Stimulated activated CD4-positive, alpha-beta T cell treated with anti-CD3 and anti-CD28 coated beads, Interleukin-1b, Interleukin-23, amount 100 ng/mL, for 1 hour (primary cell): ENCODE measurements around the gene TTLL6.
"Not testable (repeated sequence)": the region's sequence is repeated elsewhere in the genome, so short reads cannot be mapped to it uniquely, and the experiment has no call there.

Experiments used
- DNase-seq, 2 donors: peaks; one replicate each; pipeline ENCODE4 v3.0.0-alpha.2; 2020; ENCODE audit warnings: low read depth in 2 of 2

The TTLL6 gene

DNA sequence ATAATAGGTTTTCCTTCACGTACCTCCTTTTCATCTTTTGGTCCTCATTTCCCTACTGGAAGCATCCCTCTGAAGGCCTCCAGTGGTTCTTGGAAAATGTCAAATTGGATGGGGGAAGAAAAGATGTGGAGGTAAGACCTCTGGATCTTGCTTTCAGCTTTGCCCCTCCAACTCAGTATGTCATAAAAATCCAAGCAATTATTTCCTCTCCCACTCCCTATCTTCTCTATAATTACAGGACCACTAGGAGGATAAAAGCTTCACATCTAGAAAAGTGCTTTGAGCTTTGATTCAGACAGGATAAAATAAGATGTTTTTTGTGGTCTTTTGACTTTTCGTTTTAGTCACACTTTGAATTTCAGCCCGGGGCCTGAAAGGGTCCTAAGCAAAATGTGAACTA, 1.7 kb downstream of the TTLL6 start:
- DNase-seq: no peak

DNA sequence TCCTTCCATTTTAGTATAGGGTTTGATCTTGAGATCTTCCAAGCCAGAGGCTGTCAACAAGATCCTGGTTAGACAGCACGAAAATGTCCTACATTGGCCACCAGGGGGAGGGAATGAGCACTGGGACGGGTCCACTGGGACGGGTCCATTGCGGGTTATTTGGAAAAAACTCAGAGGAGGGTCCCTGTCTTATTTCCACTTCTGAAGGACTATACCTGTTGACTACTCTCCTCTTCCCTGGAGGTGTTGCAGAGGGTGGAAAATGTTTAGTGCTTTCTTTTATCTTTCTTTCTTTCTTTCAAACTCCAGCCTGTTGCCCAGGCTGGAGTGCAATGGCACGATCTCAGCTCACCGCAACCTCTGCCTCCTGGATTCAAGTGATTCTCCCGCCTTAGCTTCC, 2.5 kb downstream of the TTLL6 start:
- DNase-seq: peak; percentile 23 to 25

DNA sequence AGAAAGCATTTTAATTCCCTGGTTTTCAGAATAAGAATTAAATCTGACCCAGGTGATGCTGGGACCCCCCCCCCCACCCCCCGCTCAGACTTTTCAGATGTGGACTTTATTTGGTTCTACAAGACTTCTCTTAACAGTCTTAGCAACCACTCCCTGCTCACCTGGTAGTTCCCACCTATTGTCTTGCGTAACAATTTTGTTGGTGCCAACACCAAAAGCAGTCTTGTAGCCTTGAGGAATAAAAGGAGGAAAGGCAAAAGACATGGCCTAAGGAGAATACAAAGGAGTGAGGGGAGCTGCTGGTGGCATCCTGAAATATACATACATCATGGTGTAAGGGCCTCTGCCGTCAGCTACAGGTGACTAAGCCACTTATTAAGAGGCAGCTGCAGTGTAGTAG, 5.0 kb downstream of the TTLL6 start:
- DNase-seq: no peak

DNA sequence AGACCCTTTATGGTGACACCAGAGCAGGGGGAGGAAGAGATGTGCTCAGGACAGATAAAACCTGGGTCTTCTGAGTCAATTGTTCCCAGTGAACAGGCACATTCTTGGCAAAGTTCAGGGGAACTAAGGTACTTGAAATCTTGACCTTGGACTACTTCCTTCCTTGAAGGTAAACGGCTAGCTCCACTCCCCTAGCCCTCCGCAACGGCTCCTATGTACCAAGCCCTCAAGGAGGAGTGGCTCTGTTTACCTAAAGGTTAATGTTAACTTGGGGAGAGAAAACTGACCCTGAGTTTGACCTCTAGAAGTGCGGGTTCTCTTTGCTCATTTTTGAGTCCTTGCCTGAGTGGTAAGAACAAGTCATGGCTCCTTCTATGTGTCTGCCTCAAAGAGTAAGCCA, 7.8 kb downstream of the TTLL6 start:
- no peak for DNase-seq

DNA sequence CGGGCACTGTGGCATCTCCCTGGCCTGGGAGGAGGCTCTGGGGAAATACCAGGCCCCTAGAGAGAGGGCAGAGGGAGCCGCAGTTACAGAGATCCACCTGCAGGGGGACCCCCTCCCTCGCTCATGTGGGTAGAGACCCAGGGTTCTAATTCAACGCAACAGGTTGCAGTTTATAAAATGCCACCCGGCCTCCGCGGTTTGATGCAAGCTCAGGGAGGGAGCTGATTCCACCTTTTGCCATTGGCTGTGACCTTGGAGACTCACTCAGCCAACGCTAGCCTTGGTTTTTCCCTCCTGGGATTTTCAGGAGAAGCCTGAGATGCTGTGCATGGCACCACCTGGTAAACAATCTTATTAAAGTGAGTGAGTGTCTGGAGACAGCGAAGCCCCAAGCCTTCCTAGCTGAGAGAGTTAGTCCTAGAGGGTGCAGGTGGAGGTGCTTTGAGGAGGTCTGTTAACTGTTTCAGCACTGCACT, 12.1 kb downstream of the TTLL6 start:
- peak; percentile 13 to 61 for DNase-seq

DNA sequence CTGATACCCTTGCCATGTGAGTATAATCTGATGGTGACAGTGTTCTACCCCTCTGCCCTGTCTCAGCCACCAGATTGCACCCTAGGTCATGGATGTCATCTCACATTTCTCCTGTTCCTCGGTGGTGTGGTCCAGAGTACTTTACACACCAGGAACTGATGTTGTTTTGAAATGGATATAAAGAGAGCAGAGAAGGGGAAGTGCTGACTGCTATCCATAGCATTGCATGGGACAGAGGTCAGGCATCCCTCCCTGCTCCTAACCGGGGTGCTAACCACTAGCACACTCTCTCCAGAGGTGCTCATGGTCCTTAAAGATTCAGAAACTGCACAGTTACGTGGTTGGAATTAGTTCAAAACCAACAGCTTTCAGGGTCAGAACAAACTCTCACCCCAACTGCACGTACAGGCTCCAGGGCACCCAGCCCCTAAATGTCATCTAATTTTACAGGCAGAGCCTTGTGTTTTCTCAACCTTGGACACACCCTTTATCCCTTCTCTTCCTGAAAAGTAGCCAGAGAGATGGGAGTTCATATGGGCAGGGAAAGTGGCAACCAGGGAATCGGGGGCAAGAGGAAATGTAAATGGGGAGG, 16.3 kb downstream of the TTLL6 start:
- no peak for DNase-seq

DNA sequence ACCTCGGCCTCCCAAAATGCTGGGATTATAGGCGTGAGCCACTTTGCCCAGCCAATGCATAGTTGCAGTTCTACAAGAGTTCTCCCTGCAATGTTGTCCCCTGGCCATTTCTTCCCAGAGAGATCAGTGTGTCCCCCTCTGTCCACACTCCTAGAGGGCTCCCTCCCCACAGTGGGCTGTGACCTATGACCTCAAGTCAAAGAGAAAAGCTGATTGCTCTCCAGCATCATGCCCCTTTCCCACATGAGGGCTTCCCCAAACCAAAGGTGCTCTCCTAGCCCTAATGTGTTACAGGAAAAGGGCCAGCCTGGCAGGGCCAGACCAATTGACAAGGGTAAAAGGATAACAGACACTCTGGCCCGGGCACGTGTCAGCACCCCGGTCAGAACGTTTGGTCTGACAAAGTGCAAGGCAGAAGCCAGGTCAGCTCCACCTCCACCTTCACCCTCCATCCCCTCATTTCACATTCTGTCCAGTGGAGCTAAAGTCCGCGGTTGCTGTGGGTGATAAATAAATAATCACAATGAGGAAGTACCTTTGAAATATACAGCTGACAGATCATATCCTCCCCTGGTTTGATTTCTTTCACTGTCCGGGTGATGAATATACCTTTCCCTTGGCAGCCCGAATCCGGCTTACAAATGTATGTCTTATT, 17.8 kb downstream of the TTLL6 start:
- DNase-seq: no peak

DNA sequence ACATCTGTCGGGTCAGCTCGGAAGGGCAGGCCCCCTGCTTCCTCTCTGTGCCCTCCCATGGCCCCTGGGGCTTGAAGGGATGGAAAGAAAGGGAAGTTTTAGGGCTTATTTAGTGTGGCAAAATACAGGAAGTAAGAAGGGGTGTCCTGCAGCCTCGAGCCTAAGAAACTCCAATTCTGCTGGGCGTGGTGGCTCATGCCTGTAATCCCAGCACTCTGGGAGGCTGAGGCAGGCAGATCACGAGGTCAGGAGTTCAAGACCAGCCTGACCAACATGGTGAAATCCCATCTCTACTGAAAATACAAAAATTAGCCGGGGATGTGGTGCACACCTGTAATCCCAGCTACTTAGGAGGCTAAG, 20.9 kb downstream of the TTLL6 start:
- not testable (repeated sequence) for DNase-seq

DNA sequence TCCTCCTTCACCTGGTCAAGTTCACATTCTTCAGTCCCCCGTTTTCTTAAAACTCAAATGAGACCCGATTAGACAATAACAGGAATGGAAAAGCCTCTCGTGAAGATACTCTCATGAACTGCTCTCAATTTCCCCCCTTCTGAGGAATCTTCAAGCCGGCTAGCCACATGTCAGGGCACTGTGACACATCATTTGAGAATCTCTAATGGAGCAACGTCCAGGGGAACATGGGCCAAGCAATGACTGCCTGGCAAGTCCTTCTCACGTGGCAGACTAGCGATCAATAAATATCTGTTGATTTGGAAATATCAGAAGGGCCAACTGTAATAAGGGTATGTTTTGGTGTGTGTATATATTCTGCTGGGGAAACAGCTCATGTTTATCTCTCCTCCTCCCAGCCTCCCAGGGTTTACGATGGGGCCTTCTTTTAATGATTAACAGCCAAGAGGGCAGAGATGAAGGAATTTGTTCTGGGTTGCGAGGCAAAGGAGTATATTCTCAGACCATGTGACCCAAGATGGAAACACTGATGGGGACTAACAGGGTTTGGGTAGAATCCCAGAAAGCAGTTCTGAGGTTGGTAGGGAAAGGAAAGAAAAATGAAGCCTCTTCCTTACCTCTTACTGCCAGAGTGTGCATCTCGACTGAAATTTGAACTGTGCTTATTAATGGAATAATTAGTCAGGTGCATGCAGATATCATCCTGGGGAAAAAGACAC, 21.4 kb downstream of the TTLL6 start:
- DNase-seq: no peak

DNA sequence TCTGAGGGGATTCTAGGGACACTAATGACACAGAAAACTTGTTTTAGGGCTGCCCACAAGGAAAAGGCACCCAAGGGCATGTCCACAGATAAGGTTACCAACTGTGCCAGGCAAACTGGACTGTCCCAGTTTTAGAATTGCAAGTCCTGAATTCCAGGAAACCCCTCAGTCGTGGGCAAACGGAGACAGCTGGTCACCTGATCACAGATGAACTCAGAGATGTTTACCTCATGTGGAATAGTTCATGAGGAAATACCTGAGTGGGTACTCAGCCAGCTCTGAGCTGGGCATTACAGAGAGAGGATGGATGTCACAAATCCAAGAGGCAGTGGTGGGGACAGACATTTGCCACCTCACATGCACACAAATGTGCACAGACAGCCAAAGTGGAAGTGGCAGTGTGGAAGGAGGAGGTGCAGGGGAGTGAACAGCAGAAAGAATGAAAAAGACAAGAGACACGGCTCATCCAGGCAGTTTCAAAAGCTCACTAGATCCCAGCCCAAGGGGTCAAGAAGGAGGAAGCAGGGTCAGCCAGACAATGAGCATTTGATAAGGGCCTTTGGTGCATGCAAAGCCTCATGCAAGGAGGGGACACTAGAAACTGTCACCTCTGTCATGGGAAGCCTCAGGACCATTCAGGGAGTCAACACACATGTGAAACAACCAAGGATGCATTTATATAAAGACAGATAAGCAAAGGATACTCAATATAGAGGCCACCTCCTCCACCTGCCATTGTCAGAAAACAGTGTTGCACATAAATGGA, 24.8 kb downstream of the TTLL6 start:
- DNase-seq: no peak

DNA sequence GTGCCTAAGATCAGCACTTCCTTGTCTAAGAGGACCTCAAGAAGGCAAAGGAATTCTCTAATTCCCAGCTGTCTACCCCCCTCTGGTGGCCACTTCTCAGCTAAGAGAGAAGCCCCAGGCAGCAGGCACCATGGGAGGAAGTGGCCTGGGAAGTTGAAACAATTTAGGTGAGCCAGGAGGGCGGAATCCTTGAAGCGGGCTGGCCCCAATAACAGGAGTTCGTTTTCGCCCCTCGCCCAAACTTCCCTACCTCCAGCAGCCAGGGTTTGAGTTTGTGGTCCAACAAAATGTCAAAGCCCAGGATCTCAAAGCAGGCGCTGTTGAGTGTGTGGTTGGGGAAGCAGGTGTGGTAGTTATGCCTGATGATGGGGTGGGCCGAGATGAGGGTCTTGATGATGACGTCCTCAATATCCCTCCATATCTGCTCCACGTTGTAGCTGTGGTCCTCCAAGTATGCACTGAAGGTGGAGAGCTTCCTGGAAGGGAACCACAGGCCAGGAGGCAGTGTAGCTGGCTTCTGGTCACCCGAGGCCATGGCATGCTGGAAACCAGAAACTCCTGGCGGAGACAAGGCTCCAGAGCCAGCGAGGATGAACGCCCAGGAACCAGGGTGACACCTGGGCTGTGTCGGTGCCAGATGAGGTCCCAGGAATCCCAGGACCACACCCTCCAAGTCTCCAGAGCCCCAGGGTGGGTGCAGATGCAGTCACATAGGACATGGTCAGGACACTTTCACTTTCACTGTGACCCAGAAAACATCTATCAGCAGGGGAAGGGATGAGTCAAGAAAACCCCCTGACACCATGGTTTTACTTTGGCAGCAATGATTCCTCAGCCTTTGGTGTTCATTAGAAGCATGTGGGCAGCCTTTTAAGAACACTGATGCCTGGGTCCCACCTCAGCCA, 25.6 kb downstream of the TTLL6 start:
- DNase-seq: peak in 1 of 2 donors; percentile 4

DNA sequence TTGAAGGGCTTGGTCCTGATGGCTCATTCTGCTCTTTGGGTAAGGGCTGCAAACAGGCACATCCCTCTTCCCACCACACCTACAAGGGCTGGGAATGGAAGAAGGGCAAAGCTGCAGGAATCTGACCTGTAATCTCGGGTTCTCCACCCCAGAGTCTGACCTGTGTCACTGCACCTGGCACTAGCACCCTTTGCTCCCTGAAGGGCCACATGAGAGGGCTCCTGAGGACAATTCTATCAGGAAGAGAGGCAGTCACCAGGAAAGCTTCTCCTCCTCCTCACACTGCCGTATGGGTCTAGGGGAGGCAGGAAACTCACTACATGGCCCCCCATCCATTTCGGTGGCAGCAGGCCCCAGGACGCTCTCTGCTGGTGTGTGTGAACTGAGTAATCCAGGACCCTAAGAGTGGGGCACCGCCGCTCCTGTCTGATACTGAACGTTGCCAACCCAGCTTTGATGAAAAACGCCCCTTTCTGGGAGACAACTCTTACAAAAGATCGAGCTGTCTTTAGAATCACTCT, 26.4 kb downstream of the TTLL6 start:
- no peak for DNase-seq

DNA sequence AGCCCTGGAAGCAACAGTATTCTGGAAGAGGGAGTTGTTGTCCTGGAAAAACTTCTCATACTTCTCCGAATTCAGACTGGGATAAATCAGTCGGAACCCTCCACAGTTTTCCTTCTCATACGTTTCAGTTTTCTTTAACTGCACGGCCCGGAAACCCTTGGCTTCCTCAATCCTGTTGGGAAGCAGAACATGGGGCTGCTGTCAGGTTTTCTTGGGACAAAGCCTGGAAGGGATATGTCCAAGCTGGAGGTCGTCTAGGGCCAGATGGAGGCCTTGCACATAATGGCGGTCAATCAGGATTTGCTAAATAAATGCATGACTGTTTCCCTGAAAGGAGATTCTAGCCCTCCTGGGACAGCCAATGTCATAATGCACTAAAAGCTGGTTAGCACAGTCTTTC, 29.2 kb downstream of the TTLL6 start:
- DNase-seq: no peak

DNA sequence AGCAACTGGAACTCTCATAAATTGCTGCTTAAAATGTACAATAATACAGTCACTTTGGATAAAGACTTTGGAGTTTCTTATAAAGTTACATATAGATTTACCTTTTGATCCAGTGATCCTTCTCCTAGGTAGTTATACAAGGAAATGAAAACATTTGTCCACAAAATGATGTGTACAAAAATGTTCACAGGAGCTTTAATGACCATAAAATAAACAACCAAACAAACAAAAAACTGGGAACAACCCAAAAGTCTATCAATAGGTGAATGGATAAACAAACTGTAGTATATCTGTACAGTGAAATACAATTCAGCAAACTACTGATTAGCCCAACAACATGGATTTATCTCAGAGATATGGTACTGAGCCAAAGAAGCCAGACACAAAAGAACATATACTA, 37.6 kb downstream of the TTLL6 start:
- no peak for DNase-seq

DNA sequence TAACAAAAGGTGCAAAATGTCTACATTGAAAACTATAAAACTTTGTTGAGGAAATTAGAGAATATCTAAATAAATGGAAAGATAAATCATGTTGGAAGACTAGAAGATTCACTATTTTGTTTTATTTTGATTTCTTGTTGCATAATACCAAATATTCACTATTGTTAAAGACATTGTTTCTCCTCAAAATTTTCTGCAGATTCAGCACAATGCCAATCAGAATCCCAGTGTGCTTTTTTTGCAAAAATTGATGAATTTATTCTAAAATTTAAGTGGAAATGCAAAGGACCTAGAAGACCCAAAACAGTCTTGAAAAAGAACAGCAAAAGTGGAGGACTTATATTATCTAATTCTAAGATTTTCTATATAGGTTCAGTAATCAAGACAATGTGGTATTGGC, 40.4 kb downstream of the TTLL6 start:
- no peak for DNase-seq

DNA sequence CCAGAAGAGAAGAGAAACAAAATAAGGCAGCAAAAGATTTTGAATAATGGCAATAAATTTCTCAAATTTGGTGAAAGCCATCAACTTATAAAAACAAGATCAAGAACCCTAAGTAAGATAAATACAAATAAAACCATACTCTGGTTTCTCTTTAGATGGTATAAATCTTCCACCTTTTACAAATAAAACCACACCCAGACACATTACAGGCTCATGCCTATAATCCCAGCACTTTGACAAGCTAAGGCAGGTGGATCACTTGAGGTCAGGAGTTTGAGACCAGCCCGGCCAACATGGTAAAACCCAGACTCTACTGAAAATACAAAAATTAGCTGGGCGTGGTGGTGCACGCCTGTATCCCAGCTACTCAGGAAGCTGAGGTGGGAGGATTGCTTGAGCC, 43.8 kb downstream of the TTLL6 start:
- no peak for DNase-seq

DNA sequence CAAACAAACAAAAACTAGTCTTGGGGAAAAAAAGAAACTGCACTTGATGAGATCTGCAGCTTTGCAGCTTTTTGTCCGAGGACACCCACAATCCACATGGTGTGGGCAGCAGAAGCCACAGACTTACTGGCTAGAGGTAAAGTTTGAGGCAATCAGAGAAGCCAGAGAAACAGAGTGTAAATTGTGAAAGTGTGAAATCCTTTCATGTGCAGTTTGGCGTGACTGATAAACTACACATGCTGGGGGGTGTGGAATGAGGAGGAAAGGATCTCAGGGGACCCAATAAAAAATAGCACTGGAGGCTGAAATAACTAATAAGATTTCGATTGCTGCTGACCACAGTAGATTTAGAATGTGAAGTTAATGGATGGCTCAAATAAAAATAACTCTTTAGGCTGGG, 46.1 kb downstream of the TTLL6 start:
- no peak for DNase-seq

DNA sequence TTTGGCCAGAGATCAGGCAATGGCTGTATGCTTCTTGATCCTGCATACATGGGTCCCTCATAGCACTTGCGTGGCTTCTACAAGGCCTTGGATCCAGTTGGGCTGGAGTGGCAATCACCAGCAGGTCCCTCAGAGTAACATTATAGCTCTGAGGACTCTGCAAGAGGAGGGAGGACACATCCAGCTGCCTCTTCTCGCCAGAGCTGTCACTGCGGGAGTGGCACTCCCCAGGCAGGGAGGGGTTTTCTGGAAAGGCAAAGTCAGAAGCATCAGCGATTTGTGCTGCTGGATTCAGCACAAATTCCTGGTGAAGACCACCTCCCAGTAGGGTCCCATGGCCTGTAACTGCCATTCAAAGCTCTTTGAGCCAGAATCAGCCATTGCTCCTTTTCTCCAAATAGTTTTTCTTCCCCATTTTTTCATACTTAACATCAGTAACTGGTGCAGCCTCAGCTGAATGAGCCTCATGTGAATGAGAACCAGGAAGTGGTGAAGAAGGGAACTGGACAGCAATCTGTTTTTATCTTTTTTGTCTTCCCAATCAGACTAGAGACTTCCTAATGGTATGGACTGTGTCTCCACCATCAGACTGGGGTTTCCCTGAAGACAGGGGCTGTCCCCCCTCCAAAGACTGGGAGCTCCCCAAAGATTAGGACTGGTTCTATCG, 47.9 kb downstream of the TTLL6 start:
- no peak for DNase-seq

DNA sequence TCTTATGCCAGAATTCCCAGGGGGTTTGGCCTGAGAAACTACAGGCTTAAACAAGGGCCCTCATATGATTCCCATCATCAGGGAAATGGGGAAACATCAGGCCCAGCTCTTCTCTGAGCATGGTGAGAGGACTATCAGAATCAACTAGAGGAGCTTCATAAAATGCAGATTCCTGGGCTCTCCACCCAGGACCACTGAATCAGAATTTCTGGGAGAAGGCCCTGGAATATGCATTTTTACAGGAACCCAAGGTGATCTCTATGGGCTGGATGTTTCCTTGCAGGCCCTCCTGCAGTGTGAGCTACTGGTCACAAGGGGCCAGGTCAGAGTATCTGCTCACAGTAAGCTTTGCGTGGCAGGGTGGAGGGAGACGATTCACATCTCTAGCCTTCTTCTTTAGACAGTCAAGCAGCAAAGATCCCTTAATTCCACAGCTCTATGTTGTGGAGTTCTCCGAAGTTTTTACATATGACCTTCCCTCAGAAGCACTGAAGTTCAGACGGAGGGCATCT, 49.7 kb downstream of the TTLL6 start:
- no peak for DNase-seq

DNA sequence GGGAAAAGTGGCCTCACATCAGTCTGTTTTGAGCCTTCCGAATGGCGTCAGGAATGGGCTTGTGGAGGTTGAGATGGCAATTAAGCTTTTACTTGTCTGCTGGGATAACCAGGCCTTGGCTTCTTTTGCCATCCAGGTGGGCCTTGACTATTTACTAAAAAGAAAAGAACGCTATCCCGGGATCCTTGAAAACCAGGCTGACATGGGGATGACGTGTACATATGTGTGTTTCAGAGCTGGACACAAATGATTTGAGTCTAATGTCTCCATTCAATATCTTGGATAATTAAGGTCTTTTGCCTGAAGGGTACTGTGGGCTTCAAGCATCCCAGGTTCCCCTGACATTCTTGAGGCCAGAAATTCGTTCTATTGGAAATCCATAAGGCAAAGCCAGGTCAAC, 55.9 kb downstream of the TTLL6 start:
- no peak for DNase-seq
